Epidermal melanocyte (primary cell): ENCODE data around the gene HRAS.

Experiments
- DNase-seq: peaks from one replicate; pipeline ENCODE4 v3.0.0; 2011; ENCODE audit warnings: low spot score; ENCODE audit not compliant: insufficient read length

HRAS gene

DNA sequence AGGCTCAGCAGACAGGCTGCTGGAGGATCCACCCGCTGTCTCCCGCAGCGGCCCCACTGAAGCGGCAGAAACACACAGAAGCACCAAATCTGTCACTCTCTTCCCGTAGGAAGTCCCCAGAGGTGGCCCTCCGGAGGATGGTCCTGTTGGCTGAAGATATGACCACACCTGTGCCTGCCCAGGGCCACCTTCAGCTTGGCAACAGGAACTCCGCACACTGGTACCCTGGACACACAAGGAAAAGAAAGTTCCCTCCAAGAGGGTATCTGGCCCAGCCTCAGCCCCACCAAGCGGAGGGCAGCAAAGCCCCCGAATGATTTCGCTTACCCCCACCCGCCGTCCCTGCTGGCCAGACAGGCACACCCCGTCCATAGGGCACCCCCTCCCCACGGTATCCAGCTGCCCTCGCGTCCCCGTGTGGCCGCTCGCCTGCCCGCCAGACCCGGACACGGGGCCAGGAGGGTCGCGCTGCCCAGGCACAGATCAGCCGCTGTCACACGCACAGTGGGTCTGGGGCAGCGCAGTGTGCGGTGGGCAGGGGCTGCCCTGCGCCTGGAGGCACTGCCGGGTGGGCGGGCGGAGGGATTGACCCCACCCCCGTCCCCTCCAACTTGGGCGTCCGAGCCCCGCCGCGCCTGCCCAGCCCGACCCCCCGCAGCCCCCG lies 32.4 kb upstream of the HRAS start:
- DNase-seq = no peak

DNA sequence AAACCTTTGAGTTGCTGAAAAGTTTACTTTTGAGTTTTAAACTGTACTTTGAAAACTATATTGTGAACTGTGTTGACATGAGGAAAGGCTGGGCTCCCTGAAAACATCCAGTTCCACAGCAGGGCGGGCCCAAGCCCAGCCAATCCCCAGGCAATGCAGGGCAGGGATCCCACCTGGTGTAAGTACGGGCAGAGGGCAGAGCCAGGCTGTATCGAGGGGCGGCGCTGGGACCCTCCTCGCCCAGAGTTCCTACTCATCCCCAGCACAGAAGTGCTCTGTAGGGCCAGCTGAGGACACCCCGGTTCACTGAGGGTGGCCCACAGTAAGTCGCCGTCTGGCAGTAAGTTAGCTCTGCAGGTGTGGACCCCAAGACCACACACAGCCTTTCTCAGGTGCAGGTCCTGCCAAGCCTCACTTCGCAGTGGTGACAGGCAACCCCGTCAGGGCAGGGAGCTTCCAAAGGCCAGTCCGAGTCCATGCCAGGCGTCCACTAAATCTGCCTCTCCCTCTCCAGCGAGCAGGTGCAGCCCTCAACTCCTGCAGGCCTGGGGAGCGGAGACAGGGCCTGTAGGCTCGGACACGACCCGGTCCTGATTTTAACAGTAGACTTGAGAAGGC lies 31.7 kb upstream of the HRAS start:
- DNase-seq = no peak

DNA sequence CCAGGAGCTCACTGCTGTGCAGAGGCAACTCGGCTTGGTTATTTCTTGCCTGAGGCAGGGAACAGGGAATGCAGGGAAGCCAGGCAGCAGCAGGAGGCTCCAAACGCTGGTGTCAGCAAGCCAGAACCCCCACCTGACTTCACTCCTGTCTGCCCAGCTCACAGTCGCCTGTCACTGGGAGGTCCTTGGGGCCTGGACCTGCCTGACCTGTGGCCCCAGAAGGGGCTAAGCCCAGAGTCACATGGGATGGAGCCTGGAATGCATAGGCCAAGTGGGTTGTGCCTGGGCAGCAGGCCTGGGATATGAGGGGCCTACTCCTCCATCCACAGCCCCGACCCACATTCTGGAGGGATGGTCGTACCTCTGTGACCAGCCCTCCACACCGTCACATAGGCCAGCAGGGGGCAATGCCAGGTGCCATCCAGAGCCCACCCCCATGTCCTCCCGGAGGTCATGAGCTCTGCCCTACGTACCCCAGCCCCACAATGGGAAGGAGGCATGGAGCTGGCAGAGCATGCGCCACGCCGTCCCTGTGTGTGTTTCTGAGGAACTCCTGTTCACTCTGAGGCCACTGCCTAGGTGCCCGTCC lies 30.6 kb upstream of the HRAS start:
- DNase-seq = no peak

DNA sequence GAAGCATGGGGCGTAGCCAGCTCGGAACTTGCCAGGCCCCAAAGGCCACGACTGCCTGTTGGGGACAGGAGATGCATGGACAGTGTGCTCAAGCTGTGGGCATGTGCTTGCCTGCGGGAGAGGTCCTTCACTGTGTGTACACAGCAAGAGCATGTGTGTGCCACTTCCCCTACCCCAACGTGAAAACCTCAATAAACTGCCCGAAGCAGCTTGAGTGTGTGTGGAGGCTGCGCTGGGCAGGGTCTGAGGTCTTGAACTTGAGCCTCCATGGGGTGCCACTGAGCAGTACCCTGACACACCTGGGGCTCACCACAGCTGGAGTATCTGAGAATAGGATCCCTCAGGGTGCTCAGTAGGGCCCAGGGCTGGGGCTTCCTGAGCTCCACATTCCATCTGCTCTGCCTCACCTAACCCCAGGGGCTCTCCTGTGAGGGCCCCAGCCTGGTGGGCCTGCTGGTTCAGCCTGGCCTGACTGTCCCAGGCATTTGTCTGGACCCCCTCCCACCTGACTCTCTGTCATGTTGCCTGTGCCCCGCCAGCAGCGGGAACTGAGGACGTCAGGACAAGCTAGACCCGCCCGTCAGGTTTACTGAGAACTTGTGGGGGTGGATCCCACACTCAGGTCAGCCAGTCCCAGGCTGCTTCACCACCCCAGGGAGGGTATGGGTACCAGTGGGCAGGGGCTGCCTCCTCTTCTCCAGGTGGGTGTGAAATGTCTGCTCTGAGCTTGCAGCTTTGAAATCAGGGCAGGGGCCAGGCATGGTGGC lies 28.6 kb upstream of the HRAS start:
- DNase-seq = no peak

DNA sequence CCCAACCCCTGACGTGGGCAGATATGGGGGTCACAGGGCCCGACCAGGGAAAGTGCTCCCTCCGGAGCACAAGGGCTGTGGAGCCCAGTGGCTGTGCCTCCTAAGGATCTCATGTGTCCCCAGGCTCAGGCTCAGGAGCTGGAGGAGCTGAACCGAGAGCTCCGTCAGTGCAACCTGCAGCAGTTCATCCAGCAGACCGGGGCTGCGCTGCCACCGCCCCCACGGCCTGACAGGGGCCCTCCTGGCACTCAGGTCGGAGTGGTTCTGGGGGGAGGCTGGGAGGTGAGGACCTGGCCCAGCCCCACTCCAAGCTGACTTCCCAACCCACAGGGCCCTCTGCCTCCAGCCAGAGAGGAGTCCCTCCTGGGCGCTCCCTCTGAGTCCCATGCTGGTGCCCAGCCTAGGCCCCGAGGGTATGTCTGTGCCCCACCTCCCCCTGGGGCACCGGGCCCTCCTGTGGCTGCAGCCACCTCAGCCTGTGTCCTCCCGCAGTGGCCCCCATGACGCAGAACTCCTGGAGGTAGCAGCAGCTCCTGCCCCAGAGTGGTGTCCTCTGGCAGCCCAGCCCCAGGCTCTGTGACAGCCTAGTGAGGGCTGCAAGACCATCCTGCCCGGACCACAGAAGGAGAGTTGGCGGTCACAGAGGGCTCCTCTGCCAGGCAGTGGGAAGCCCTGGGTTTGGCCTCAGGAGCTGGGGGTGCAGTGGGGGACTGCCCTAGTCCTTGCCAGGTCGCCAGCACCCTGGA lies 27.9 kb upstream of the HRAS start:
- DNase-seq = no peak

DNA sequence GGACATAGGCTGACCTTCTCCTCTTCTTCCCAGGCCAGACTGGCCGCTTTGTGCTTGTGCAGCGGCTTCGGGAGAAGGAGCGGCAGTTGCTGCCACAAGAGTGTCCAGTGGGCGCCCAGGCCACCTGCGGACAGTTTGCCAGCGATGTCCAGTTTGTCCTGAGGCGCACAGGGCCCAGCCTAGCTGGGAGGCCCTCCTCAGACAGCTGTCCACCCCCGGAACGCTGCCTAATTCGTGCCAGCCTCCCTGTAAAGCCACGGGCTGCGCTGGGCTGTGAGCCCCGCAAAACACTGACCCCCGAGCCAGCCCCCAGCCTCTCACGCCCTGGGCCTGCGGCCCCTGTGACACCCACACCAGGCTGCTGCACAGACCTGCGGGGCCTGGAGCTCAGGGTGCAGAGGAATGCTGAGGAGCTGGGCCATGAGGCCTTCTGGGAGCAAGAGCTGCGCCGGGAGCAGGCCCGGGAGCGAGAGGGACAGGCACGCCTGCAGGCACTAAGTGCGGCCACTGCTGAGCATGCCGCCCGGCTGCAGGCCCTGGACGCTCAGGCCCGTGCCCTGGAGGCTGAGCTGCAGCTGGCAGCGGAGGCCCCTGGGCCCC lies 26.8 kb upstream of the HRAS start:
- no peak for DNase-seq

DNA sequence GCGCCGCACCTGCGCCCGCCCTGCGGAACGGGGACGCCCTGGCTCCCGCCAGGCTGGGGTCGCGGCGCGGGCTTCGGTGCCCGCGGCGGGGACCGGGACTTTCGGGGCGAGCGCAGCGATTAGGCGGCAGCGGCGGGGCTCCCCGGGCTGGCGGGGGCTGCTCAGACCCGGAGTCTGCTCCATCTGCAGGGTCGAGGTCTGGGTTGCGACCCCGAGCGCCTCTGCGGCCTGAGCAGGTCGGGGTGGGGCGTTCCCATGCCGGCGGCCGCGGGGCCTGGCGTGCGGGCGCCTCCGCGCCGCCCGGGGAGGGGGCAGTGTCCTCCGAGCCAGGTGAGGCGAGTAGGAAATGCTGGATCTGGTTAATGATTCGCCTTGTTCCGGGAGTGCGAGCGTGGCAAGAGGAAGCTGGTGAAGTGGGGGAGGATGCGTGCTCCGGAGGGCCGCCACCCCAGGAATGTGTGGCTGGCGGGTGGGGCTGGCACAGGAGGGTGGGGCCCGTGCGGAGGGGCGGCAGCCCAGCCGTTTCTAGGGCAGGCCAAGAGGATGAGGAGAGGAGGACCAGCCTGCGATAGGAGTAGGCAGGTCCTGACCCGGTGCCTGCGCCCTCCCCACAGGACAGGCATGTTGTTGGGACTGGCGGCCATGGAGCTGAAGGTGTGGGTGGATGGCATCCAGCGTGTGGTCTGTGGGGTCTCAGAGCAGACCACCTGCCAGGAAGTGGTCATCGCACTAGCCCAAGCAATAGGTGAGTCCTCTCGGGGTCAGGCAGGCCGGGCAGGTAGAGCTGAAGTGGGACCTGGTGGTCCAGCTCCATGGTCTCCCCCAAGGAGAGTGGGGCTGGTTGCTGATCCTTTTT lies 26.0 kb upstream of the HRAS start:
- DNase-seq = no peak

DNA sequence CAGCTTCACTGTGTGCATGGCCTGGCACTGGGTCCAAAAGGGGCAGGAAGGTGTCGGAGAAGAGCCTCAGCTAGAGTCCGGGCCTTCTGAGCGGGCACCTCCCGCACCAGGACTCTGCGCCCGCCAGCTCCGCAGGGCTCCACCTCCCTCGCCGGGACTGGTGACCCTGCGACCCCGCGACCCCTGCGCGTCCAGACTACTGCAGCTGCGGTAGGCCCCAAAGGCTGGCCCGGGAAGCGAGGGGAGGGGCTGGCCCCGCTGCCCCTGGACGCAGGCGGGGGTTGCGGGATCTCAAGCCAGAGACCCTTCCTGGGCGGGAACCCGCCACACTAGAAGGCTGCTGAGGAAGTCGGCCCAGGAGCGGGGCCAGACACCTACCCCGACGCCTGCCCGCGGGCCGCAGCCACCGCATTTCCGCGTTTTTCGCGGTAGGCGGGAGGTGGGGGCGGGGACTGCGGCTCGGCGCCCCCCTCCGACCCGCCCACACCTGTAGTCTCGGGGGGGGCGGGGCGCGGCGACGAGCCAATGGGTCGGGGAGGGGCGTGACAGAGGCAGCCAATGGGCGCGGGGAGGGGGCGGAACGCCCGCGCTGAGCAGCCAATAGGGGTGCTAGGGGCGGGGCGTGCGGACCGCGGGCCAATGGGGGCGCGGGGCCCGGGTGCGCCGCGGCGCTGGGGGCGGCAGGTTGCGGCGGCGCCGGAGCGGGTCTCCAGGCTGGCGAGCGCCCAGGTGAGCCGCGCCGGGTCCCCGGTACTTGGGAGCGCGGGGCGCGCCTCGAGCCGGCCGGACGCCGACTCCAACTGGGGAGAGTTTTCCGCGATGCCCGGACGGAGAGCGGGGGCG lies 25.1 kb upstream of the HRAS start, which contains the start of the genes LMNTD2 and RASSF7:
Gene LMNTD2, minus strand, starts transcription at position 434 of the 843 bp plus-strand sequence. Its CDS starts 22 bp downstream, at position 412.
Gene RASSF7, plus strand, starts transcription at position 666 of the 843 bp plus-strand sequence. CDS start 799 bp downstream, outside the sequence.
- DNase-seq = peak; percentile 100

DNA sequence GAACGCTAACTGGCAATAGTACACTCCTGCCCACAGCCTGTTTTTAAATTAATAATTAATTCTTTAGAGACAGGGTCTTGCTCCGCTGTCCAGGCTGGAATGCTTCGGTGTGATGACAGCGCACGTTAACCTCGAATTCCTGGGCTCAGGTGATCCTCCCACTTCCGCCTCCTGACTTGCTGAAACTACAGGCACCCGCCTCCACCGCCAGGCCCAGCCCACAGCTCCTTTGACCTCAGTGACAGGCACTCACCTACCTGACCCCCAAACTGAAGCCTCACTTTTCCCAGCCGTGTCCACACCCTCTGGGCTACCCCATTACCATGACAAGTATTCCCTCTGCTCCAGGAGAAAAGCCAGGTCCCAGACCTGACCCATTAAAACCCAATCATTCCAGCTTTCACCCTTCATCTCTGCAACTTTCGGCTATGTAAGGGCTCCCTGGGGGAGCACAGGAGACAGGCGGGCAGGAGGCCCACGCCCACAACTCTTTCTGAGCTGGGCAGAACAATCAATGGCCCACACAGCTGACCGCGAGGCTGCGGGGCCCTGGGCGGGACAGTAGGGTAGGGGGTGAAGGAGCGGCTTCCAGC lies 24.4 kb upstream of the HRAS start:
- DNase-seq = no peak

DNA sequence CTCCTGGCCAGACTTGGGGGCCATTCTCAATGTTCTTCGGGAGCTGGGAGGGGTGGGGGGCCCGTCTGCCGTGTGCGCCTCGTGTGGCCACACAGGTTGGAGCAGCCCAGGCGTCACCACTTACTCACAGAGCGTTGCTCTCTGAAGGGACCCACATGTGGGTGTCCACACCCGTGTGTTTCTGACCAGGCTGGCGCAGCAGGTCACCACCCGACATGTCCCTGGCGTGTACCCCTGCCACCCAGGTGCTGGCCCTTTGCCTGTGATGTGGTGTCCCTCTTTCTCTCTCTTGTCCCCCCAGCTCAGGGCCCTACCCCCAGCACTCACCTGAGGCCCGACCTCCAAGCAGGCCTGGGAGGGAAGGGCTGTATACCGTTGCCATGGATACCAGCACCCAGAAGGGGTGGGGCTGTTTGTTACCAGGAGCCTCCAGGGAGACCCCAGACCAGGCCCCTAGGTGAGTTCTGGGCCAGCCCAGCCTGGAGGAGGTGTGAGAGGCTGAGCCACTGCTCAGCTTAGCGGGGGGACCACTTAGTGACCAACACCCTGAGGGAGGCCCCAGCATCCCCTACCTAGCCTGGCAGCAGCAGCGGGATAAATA lies 23.7 kb upstream of the HRAS start:
- DNase-seq = no peak

DNA sequence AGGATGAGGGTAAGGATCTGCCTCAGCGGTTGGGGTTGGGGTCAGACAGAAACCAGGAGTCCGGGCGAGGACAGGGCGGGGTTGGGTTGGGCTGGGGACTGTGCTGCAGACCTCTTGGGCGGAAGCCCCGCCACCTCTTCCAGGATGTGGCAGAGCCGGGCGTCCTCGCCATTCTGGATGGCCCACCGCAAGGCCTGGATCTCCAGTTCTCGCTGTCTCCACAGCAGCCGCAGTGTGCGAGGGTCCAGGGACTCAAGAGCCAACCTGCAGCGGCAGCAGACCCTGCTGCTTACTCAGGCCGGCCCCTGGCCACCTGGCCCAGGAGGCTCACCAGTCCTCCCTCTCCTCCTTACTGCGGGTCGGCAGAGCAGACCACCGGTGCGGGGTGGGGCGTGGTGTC lies 23.1 kb upstream of the HRAS start:
- DNase-seq = no peak

DNA sequence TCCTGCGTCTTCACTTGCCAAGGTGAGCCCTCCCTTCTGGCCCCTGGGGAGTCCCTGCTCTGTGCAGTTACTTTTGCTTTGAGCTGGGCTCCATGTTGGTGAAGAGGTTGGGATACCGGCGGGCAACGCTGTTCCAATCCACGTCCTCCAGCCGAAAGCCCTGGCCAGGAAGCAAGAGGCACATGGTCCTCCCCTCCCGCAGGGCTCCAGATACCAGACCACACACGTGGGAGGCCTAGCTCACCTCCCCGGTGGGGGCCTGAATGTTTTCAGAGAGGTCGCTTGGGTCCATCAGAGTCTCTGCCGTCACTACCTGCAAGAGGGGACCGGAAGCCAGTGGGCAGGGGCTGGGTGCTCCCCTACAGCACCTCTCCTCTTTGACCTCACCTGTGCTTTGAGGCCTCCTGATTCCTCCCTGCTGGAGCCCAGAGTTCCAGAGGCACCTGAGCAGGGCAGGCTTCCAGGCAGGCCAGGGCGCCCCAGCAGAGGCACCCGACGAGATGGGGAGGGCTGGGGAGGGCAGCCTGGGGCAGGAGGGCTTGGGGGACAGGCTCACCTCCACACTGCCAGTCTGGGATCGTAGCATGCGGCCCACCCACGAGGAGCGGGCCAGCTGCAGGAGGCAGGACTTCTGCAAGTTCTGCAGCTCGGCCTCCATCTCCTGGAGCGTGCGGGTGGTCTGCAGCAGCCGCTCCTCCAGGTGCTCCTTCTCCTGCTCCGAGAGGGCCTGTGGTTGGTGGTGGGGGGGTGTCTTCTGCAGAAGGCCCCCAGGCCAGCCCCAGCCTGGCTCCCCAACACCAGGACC lies 22.2 kb upstream of the HRAS start:
- DNase-seq = no peak

DNA sequence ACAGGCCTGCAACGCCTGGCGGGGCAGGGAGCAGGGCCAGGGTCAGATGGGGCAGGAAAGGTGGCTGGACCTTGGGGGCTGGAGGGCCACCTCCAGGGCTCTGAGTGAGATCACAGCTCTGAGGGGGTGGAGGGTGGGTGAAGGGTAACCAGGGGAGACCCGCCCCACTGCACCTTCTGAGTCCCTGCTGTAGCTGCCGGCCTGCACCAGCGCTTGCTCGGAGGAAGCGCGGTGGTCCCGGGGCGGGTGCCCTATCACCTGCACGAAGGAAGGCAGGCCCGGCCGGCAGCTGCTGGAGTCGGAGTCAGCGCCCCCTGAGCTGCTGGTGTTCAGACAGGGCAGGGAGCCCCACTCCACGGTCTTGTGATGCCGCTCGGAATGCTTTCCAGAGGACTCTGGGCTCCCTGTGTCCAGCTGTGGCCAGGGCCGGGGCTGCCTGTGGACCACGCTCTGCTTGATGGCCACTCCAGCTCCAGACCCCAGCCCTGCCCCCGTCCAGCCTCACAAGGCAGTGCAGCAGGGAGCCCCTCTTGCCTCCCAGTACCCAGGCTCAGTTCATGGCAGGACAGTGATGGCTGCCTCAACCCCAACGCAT lies 21.4 kb upstream of the HRAS start:
- DNase-seq = no peak

DNA sequence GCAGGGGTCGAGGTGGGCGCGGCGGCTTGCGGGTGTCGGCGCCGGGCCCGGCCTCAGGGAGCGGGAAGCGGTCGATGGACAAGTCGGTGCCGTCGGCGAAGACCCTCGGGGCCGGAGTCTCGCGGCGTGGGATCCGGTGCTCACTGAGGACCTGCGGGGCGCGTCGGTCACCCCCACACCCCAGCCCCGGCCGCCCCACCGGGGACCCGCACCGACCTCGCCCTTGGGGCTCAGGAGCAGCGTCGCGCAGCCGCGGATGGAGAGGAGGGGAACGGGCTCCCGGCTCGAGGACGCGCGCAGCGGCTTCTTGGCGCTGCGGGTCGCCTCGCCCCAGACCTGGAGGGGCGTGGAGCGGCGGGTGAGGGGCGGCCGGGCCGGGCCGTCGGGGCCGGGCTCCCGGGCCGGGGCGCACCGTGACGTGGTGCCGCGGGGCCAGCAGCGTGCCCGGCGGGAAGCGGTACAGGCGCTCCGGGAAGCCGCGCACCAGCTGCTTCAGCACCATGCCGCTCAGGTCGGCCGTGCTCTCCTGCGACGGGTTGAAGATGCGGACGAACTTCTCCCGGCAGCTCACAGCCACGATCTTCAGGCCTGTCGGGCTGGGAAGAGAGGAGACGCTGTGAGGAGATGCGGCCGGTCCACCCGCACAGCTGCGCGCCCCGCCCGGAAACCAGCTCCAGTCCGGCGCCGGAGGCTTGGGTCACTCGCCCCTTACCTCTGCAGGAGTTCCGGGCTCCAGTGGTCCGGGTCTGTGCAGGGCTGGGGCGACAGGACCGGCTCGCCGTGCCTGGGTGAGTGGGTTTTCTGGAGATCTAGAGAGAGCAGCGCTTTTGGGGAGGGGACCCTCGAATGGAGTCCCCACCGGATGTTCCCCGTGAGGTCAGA lies 20.6 kb upstream of the HRAS start:
- no peak for DNase-seq

DNA sequence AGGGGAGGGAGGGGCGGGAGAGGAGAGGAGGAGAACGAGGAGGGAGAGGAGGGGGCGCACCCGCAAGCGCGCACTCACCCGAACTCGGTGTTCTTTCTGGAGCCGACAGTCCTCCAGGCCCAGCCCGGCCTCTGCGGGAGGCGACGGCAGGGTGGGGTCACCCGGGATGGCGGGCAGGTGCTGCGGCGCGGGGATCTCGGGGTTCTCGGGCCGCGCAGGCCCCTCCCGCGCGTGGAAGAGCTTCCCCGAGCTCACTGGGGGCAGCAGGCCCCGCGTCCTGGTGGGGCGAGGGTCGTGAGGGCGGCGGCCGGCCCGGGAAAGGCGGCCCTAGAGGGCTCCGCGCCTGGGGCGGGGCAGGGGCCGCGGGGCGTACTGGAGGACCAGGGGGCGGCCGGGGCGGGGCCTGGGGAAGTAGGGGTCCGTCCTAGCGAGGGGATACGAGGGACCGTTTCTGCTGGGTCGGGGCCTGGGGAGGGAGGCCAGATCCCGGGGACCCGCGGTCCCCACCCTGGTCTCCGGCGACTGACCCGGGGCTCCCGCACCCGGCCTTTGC lies 19.9 kb upstream of the HRAS start:
- DNase-seq = no peak
